ENCODE measurements around the gene CR1L.
"Not testable (repeated sequence)": the region's sequence is repeated elsewhere in the genome, so short reads cannot be mapped to it uniquely, and the experiment has no call there.

The CR1L gene

GRCh38 chr1:207646171-207646570 lies 1.2 kb downstream of the CR1L start:
- DNase-seq (ENCODE audit: low read depth) = no peak

GRCh38 chr1:207646944-207647579 lies 2.1 kb downstream of the CR1L start:
- DNase-seq (ENCODE audit: low read depth) = no peak

GRCh38 chr1:207647671-207648333 lies 2.9 kb downstream of the CR1L start:
- no peak for DNase-seq (ENCODE audit: low read depth)

GRCh38 chr1:207648334-207649209 lies 3.6 kb downstream of the CR1L start:
- no peak for DNase-seq (ENCODE audit: low read depth)

GRCh38 chr1:207649210-207649753 lies 4.3 kb downstream of the CR1L start:
- no peak for DNase-seq (ENCODE audit: low read depth)

- no peak for DNase-seq (ENCODE audit: low read depth)
Observed at GRCh38 chr1:207649865-207650580, 5.1 kb downstream of the CR1L start.

- no peak for DNase-seq (ENCODE audit: low read depth)
Observed at GRCh38 chr1:207651583-207651982, 6.7 kb downstream of the CR1L start.

- no peak for DNase-seq (ENCODE audit: low read depth)
Observed at GRCh38 chr1:207654320-207654719, 9.4 kb downstream of the CR1L start.

GRCh38 chr1:207658408-207658807 lies 13.5 kb downstream of the CR1L start:
- no peak for DNase-seq (ENCODE audit: low read depth)

- DNase-seq (ENCODE audit: low read depth) = no peak
Observed at GRCh38 chr1:207658904-207659485, 14.1 kb downstream of the CR1L start.

GRCh38 chr1:207659545-207660153 lies 14.7 kb downstream of the CR1L start:
- no peak for DNase-seq (ENCODE audit: low read depth)

GRCh38 chr1:207661420-207661819 lies 16.5 kb downstream of the CR1L start:
- not testable (repeated sequence) for DNase-seq (ENCODE audit: low read depth)

GRCh38 chr1:207666342-207666741 lies 21.4 kb downstream of the CR1L start:
- DNase-seq (ENCODE audit: low read depth) = no peak

- no peak for DNase-seq (ENCODE audit: low read depth)
Observed at GRCh38 chr1:207669528-207670009, 24.6 kb downstream of the CR1L start.

GRCh38 chr1:207670192-207670591 lies 25.3 kb downstream of the CR1L start:
- no peak for DNase-seq (ENCODE audit: low read depth)

- no peak for DNase-seq (ENCODE audit: low read depth)
Observed at GRCh38 chr1:207670997-207671396, 26.1 kb downstream of the CR1L start.

GRCh38 chr1:207672522-207673130 lies 27.7 kb downstream of the CR1L start:
- DNase-seq (ENCODE audit: low read depth) = no peak

- DNase-seq (ENCODE audit: low read depth) = no peak
Observed at GRCh38 chr1:207673399-207673798, 28.5 kb downstream of the CR1L start.

- DNase-seq (ENCODE audit: low read depth) = no peak
Observed at GRCh38 chr1:207676153-207676552, 31.2 kb downstream of the CR1L start.

GRCh38 chr1:207680590-207681388 lies 35.9 kb downstream of the CR1L start:
- DNase-seq (ENCODE audit: low read depth) = not testable (repeated sequence)
